HG03097 (cell line): ENCODE results near the gene TMEM109.

Experiments
- ATAC-seq: cut with Tn5 transposase; IDR thresholded peaks from one replicate; pipeline ENCODE4 v1.9.1; 2021; ENCODE audit not compliant: unreplicated experiment, low FRiP score

TMEM109 gene, protein sequence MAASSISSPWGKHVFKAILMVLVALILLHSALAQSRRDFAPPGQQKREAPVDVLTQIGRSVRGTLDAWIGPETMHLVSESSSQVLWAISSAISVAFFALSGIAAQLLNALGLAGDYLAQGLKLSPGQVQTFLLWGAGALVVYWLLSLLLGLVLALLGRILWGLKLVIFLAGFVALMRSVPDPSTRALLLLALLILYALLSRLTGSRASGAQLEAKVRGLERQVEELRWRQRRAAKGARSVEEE

DNA sequence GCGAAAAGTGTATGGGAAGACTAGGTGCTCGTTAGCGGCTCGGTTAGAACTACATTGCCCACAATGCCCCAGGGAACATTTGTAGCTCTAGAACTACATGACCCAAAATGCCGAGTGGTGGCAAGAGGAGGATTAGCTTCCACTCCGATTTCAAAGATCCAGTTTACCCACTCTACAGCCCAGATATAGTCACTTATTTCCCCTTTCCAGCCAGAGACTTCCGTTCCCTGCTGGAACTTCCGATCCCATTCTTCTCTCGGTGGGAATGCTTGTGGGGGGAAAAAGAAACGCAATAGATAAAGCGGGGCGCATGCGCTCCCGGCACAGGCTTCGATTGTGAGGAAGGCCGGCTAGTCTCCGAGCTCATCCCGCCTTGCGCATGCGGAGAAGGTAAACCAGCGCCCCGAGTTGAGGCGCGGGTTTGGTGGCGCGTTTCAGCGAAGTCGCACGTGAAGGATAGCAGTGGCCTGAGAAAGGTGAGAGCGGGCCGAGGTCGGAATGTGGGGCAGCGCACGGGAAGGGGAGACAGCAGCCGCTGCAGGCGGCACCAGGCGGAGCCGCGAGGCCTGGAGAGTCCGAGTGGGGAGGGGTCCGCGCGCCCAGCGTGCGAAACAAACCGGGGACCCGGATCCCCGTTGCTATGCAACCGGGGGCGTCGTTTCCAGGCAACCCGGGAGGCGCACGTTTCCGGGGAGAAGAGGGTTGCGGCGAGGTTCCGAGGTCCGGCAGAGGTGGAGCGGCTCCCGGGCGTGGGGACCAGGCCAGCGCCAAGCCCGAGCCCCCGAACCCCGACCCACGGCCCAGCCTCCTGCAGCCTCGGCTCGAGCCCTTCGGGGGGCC is at the start of gene TMEM109:
TMEM109 (plus strand) TSS at position 366 of the 840 bp plus-strand sequence. CDS start 5,536 bp downstream, outside the sequence.
- ATAC-seq, result peak; percentile 31

DNA sequence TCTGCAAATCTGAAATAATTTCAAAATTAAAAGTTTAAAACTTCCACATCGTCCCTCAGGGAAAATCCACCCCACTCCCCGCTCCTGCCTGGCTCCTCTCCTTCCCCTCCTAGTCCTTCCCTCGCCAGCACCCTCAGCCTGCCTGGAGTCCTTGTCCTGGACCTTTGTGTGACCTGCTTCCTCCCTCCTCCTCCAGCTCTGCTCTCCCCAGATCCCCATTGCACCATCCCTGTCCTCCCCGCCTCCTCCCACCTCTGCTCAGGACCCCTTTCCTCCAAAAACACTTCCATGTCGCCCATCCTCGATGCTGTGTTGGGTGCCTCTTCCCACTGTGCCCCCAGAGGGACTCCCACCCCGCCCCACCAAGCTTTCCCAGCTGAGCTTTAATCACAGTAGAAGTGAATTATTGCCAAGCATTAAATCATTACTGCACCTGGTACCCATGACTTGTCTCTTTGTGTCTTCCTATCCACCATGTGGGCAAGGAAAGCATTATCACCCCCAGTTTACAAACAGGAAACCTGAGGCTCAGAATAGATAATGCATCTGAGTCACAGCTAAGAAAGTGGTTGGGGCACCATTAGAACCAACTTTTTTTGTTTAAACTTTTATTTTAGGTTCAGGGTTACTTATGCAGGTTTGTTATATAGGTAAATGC is 49.0 kb upstream of the TMEM109 start:
- no peak for ATAC-seq

DNA sequence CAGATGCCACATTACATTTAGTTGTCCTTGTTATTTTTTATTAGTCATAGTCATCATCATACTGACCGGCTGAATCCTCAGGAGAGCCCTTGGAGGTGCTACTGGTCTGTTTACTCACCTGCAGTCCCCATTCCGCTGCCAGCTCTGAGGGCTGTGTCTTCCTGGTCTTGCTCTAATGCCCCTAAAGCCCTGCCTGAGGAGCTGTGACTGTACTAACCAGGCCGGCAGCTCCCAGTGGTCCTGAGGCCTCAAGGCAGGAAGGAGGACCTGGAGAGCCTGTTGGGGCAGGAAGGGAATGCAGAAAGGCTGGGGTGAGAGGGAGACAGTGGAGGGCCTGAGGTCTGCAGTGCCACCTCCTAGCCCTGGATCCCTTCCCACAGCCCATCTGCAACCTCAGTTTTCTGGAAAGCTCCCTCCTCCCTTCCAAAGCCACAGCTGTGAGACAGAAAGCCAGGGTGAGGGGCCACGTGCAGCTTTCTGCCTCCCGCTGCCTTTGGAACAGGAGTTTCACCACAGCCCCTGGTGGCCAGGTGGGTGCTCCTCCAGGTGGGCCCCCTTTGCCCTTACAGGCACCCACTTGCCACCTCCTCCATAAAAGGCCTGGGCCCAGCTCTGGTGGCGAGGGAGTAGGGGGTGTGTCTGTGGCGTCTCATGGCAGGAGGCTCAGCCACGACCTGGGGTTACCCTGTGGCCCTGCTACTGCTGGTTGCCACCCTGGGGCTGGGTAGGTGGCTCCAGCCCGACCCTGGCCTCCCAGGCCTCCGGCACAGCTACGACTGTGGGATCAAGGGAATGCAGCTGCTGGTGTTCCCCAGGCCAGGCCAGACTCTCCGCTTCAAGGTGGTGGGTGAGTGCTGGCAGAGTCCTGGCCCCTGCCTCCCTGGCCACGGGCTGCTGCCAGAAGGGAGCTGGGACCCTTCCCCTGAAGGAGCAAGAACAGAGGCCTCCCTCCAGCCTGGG is 46.8 kb upstream of the TMEM109 start, which contains the start of gene ZP1:
ZP1 (plus strand) TSS at position 632 of the 960 bp plus-strand sequence; CDS start at position 652, 20 bp downstream.
- ATAC-seq, result no peak

DNA sequence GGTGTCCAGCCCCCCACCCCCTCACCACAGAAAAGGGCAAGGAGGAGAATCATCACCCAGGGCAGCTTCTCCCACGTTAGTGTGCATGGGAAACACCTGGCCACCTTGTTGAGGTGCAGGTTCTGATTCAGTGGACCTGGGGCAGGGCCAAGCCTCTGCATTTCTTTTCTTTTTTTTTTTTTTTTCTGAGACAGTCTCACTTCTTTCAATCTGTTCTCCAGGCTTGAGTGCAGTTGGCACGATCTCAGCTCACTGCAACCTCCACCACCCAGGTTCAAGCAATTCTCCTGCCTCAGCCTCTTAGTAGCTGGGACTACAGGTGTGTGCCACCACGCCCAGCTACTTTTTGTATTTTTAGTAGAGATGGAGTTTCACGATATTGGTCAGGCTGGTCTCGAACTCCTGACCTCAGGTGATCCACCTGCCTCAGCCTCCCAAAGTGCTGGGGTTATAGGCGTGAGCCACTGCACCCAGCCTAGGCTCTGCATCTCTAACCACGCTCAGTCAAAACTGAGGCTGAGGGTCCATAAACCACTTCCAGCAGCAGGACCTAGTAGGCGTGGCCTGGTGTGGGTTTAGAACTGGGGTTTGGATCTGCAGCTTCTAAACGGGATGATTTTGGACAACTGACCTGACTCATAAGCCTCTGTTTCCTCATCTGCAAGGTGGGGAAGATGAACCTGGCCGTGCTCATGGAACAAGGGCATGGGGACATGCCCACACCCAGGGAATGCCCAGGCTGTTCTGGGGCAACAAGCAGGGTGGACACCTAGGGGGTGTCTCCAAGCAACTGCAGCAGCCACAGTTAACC is 45.9 kb upstream of the TMEM109 start:
- no peak for ATAC-seq

DNA sequence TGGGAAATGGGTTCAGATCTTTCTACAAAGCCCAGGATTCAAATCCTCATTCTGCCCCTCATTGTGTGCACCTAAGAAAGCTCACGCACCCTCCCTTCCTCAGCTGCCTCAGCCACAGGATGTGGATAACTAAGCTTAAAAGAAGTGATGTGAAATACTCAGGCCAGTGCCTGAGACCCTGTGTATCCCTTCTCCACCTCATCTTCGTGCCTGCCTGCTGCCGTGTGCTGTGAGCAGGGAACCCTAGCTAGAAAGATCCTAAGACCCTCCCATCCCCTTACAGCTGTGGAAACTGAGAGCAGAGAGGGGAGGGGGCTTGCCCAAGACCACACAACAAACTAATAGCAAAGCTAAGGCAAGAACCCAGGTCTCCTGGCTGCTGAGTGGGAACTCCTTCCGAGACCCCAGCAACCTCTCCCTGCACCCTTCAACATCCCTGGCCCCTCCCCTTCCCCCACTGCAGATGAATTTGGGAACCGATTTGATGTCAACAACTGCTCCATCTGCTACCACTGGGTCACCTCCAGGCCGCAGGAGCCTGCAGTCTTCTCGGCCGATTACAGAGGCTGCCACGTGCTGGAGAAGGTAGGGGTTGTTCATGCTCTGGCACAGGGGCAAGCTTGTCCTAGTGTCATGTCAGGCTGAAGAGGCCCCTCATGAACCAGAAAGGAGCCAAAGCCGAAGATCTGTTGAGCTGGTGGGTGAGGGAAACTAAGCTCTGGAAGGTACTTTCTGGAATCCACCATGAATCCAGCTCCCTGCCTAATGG is 45.1 kb upstream of the TMEM109 start:
- ATAC-seq, result no peak

DNA sequence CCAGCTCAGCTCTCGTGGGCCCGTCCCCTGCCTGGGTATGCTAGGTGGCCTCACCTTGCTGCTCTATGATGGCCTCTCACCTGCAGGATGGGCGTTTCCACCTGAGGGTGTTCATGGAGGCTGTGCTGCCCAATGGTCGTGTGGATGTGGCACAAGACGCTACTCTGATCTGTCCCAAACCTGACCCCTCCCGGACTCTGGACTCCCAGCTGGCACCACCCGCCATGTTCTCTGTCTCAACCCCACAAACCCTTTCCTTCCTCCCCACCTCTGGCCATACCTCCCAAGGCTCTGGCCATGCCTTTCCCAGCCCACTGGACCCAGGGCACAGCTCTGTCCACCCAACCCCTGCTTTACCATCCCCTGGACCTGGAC is 44.5 kb upstream of the TMEM109 start:
- no peak for ATAC-seq

DNA sequence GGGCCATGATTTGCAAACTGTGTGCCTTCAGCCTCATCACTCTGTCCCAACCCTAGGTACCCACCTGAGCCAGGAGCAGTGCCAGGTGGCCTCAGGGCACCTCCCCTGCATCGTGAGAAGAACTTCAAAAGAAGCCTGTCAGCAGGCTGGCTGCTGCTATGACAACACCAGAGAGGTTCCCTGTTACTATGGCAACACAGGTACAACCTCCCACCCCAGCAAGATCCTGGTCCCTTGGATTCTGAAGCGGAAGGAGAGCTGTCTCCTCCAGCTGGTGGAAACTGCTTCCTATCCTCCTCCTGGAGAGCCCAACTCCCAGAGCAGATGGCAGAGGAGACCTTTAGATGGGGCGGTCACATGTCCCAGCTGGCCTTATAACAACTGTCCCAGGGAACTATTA is 43.7 kb upstream of the TMEM109 start:
- no peak for ATAC-seq

DNA sequence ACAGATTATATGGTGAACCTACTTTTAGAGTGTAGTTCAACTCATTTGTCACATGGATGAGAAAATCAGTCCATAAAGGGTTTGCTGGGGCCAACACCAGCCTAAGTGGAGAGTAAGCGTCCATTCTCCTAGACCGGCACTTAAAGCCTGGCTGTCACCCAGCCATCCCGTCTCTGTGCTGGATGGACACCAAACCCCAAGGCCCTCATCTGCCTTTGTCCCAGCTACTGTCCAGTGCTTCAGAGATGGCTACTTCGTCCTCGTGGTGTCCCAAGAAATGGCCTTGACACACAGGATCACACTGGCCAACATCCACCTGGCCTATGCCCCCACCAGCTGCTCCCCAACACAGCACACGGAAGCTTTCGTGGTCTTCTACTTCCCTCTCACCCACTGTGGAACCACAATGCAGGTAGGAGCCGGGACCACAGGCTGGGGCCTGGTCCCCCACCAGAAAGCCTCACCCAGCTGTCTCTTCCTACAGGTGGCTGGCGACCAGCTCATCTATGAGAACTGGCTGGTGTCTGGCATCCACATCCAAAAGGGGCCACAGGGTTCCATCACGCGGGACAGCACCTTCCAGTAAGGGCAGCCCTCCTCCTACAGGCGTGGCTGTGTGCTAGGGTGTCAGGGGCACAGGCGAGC is 43.1 kb upstream of the TMEM109 start:
- no peak for ATAC-seq

DNA sequence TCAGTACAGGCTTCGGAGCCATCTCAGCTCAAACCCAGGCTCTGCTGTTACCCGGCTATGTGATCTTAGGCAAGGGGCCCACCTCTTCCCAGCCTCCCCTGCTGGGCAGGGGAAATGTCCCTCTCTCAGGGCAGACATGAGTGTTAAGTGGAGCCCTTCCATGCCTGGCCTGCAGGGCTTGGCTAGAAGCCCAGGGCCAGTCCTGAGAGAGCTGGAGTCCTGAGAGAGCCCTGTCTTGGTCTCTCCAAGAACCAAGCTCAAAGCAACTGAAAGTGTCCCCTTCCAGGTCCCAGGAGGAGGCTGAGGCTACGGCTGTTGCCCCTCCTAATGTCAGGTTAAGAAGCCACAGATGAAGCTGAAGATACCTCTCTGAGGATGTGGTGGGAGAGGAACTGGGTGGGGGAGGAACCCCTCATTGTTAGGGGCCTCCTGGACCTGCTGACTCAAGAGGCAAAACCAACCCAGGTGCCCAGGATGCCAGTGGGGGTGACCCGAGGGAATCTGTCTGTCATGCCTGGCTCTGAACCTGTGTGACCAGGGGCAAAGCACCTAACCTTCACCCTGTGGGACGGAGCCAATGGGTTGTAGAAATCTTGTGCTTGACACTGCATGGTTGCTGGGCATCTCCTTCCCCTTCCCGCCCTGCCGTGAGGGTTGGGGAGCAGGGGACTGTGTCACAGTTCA is 42.4 kb upstream of the TMEM109 start:
- ATAC-seq, result no peak

DNA sequence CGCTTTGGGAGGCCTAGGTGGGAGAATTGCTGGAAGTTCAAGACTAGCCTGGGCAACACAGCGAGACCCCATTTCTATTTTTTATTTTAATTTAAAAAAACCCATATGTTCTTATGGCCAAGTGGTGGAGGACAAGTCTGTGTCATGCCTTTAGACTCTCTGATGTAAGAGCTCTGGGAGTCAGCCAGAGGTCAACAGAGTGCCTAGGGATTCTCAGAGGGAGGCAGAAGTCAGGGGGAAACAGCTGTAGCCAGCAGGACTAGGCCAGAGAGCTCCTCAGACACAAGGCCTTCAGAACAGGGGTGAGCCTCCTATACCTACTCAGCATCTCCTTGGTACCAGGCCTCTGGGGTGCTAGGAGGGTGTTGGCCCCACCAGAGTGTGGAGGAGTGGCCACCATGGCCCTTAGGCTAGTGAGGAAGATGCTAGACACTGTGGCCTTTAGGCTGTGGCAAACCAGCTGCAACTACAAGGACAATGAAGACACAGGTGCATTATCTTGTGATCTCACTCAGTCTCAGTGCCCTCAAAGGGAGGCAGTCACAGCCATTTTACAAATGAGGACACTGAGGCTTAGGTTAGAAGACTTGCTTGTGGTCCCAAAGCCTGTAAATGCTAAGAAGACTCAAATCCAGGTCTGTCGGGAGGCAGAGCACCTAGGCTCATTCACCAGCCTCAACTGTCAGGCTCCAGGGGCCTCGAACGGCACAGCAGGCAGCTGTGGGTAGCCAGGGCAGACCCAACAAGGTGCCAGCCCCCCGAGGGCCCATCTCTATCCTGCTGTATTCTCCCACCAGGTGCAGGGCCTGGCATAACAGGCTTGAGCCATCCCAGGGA is 41.6 kb upstream of the TMEM109 start:
- ATAC-seq, result no peak

DNA sequence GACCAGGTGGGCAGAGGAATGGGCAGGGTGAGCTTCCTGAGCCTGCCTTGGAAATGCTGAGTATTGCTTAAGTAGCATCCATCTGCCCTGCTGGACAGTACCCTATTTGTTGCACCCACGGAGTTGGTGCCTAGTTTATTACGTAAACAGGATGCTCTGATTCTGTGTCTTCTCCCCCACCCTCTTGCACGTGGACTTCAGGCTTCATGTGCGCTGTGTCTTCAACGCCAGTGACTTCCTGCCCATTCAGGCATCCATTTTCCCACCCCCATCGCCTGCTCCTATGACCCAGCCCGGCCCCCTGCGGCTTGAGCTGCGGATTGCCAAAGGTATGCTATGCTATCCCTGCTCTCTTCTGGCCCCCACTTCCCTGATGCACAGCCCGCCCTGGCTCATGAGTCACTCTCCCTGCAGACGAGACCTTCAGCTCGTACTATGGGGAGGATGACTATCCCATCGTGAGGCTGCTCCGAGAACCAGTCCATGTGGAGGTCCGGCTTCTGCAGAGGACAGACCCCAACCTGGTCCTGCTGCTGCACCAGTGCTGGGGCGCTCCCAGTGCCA is 40.9 kb upstream of the TMEM109 start:
- ATAC-seq, result no peak

DNA sequence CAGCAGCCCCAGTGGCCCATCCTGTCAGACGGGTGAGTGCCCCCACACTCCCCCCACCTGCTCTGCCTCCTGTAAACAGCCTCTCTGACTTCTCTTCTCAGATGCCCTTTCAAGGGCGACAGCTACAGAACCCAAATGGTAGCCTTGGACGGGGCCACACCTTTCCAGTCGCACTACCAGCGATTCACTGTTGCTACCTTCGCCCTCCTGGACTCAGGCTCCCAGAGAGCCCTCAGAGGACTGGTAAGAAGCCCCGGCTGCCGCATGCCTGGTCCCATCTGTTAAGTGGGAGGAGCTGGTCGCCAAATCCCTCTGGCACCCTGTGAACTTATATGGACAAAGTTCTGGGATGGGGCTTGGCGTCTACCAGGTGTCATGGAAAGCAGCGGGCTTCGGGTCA is 40.4 kb upstream of the TMEM109 start:
- no peak for ATAC-seq

DNA sequence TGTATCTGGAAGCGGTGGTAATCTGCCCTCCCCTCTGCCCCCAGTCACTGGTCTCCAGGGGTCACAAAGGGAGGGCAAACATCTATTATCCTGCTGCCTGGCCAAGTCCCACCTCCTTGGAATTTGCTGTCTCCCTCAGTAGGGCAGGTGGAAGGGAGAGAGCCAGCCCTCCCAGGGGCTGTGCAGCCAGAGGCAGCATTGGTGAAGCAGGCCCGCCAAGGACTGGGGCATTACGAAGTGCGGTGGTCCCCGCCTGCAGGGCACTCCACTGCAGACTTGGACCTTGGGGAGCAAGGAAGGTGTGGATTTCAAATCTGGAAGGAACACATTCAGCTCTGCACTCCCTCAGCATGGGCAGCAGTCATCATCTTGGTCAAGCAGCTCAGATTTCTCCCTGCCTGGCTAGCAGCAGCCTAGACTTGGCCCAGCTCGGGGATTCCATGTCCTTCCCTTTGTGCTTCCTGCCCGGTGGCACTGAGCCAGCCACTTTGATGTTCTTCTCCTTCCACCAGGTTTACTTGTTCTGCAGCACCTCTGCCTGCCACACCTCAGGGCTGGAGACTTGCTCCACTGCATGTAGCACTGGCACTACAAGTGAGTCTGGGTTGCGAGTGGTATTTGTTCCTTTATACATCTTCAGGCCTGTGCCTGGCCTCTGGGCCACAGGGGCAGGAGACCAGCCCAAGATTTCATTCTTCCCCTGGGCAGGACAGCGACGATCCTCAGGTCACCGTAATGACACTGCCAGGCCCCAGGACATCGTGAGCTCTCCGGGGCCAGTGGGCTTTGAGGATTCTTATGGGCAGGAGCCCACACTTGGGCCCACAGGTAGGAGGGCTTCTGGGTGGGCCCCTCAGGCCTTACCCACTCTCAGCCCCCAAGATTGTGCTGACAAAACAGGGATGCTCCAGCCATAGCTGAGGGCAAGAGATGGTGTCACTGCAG is 39.3 kb upstream of the TMEM109 start:
- ATAC-seq, result no peak

DNA sequence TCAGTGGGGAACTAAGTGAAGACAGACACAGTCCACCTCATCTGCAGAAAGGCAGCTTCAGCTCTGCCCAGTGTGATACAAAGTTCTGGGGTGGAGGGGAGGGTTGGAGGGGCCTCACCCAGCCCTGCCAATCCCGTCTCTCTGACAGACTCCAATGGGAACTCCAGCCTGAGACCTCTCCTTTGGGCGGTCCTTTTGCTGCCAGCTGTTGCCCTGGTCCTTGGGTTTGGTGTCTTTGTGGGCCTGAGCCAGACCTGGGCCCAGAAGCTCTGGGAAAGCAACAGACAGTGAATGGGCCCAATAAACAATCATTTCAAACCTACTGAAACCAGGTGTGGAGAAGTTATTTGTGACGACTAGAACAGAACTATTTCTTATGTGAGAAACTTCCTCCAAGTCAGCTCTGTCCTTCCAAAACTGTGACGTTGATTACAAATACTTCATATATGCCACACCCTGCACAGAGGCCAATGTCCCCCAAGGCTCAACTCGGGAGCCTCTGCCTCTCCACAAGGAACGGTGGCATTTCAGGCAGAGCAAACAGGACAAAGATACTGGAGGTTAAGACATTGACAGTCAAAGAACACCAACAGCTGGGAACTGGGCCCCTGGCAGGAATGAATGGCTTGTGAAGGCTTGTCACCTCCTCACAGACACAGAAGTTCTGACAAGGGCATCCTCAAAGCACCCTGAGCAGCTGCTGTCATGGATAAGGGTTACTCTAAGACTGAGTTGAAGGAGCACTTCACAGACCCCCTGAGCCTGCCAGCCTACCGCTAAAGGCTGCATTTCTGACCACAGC is 38.4 kb upstream of the TMEM109 start:
- ATAC-seq, result no peak

DNA sequence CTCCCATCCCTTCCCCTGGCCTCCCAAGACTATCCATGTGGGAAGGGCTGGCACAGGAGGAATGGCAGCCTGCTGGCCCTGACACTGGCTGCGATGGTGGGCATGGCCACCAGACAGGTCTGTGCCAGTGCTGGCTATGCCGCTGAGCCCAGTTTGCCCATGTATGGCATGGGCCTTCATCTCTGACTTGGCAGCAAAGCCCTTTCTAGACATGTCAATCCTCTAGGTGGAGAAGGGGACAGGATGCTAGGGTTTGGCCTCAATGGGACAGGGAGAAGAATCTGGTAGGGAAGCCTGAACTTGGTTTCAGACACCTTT is 37.8 kb upstream of the TMEM109 start:
- no peak for ATAC-seq
